SJCRH30 (cell line): ENCODE results near the gene PEPD. TPM values are rescaled to one million over a fixed set of nuclear protein-coding genes. Genes with fewer than 3 reads are reported as not detected.

ENCODE experiments used
- DNase-seq, 2 experiments: peaks; one replicate each; pipeline ENCODE4 v3.0.0-alpha.2; 2015 to 2020
- H3K27ac ChIP-seq: fragments of 250-450 bp; sonication (Bioruptor Pico); 2 replicates; pipeline ENCODE4 v1.5.1; 2020; ENCODE audit warnings: mild to moderate bottlenecking, moderate library complexity
- H3K27me3 ChIP-seq: fragments of 250-450 bp; sonication (Bioruptor Pico); 2 replicates; pipeline ENCODE4 v1.5.1; 2020; ENCODE audit warnings: mild to moderate bottlenecking, moderate library complexity
- H3K36me3 ChIP-seq: fragments of 250-450 bp; sonication (Bioruptor Pico); 2 replicates; pipeline ENCODE4 v1.5.1; 2020; ENCODE audit warnings: mild to moderate bottlenecking, moderate library complexity
- H3K4me1 ChIP-seq: fragments of 250-450 bp; sonication (Bioruptor Pico); 2 replicates; pipeline ENCODE4 v1.5.1; 2020; ENCODE audit warnings: mild to moderate bottlenecking, moderate library complexity
- H3K4me3 ChIP-seq: fragments of 250-450 bp; sonication (Bioruptor Pico); 2 replicates; pipeline ENCODE4 v1.5.1; 2020; ENCODE audit warnings: mild to moderate bottlenecking, moderate library complexity
- H3K9me3 ChIP-seq: fragments of 250-450 bp; sonication (Bioruptor Pico); replicated peaks from 2 replicates; pipeline ENCODE4 v1.5.1; 2020; ENCODE audit warnings: mild to moderate bottlenecking, moderate library complexity
- total RNA-seq: library from RNA; depleted of rRNA; stranded (reverse); fragments of >200 nt; shearing (Covaris generic); gene quantifications from 2 replicates; pipeline ENCODE4 v1.2.3, GENCODE V29; 2014

Gene PEPD
- total RNA-seq, 1 experiment from 2014 or later: 39.5 TPM

GRCh38 chr19:33528404-33528803 is 6.8 kb upstream of the PEPD start:
- H3K27me3 ChIP-seq: peaks cover 8% of the 10 kb centered on the region
- peaks cover 1% of the 10 kb centered on the region; the same call in 1 of the 2 replicates for H3K4me1 ChIP-seq
- no peak for DNase-seq
- no peaks in the 10 kb centered on the region for H3K9me3 ChIP-seq
- no peak overlapping the region for H3K27ac ChIP-seq
- no peaks in the 10 kb centered on the region for H3K36me3 ChIP-seq
- no peak overlapping the region for H3K4me3 ChIP-seq

GRCh38 chr19:33527125-33527524 is 5.5 kb upstream of the PEPD start:
- H3K9me3 ChIP-seq: no peaks in the 10 kb centered on the region
- no peaks in the 10 kb centered on the region for H3K36me3 ChIP-seq
- H3K27me3 ChIP-seq: peaks cover 8% of the 10 kb centered on the region
- H3K4me1 ChIP-seq: peaks cover 4% of the 10 kb centered on the region; the same call in 1 of the 2 replicates
- no peak for DNase-seq
- no peak overlapping the region for H3K27ac ChIP-seq
- H3K4me3 ChIP-seq: no peak overlapping the region

GRCh38 chr19:33524024-33524664 is 2.6 kb upstream of the PEPD start:
- no peak for DNase-seq
- H3K27ac ChIP-seq: no peak overlapping the region
- H3K27me3 ChIP-seq: peaks cover 4% of the 10 kb centered on the region; the same call in 1 of the 2 replicates
- peaks cover 7% of the 10 kb centered on the region; the same call in 1 of the 2 replicates for H3K4me1 ChIP-seq
- no peaks in the 10 kb centered on the region for H3K9me3 ChIP-seq
- H3K36me3 ChIP-seq: no peaks in the 10 kb centered on the region
- H3K4me3 ChIP-seq: no peak overlapping the region

GRCh38 chr19:33523167-33523566 is 1.6 kb upstream of the PEPD start:
- Histone ChIP-seq H3K27me3 (peaks cover 4% of the 10 kb centered on the region; the same call in 1 of the 2 replicates), H3K27ac (no peak overlapping the region), H3K36me3 (no peaks in the 10 kb centered on the region), H3K4me1 (peaks cover 7% of the 10 kb centered on the region; the same call in 1 of the 2 replicates), H3K9me3 (no peaks in the 10 kb centered on the region), H3K4me3 (no peak overlapping the region)
- DNase-seq: no peak

- Histone ChIP-seq H3K4me3 (peak overlapping the region; percentile 99), H3K4me1 (peaks cover 7% of the 10 kb centered on the region; the same call in 1 of the 2 replicates), H3K27me3 (peaks cover 4% of the 10 kb centered on the region; the same call in 1 of the 2 replicates), H3K9me3 (no peaks in the 10 kb centered on the region), H3K27ac (no peak overlapping the region; the same call in 1 of the 2 replicates), H3K36me3 (no peaks in the 10 kb centered on the region)
- no peak for DNase-seq
Observed at GRCh38 chr19:33522371-33522662, 726 bp upstream of the PEPD start.

GRCh38 chr19:33520844-33521479 is 629 bp downstream of the PEPD start:
- H3K27ac ChIP-seq: peak overlapping the region; percentile 42
- H3K9me3 ChIP-seq: no peaks in the 10 kb centered on the region
- H3K4me3 ChIP-seq: peak overlapping the region; percentile 99

GRCh38 chr19:33520048-33520643 is 1.4 kb downstream of the PEPD start:
- Histone ChIP-seq H3K4me1 (peaks cover 14% of the 10 kb centered on the region), H3K27ac (no peak overlapping the region), H3K9me3 (no peaks in the 10 kb centered on the region), H3K27me3 (no peaks in the 10 kb centered on the region), H3K4me3 (no peak overlapping the region), H3K36me3 (no peaks in the 10 kb centered on the region)
- no peak for DNase-seq

More at GRCh38 chr19:33520844-33521479, 629 bp downstream of the PEPD start:
- peaks cover 7% of the 10 kb centered on the region; the same call in 1 of the 2 replicates for H3K4me1 ChIP-seq
- no peaks in the 10 kb centered on the region for H3K36me3 ChIP-seq
- no peak for DNase-seq
- peaks cover 4% of the 10 kb centered on the region; the same call in 1 of the 2 replicates for H3K27me3 ChIP-seq

GRCh38 chr19:33519416-33519815 is 2.2 kb downstream of the PEPD start:
- peaks cover 18% of the 10 kb centered on the region for H3K4me1 ChIP-seq
- H3K4me3 ChIP-seq: no peak overlapping the region
- no peaks in the 10 kb centered on the region for H3K36me3 ChIP-seq
- no peak for DNase-seq
- no peak overlapping the region for H3K27ac ChIP-seq
- no peaks in the 10 kb centered on the region for H3K27me3 ChIP-seq
- H3K9me3 ChIP-seq: no peaks in the 10 kb centered on the region

- DNase-seq: no peak
Observed at GRCh38 chr19:33518541-33518940, 3.0 kb downstream of the PEPD start.

GRCh38 chr19:33517922-33518321 is 3.7 kb downstream of the PEPD start:
- no peak overlapping the region for H3K27ac ChIP-seq
- no peak for DNase-seq
- H3K27me3 ChIP-seq: no peaks in the 10 kb centered on the region
- no peaks in the 10 kb centered on the region for H3K36me3 ChIP-seq
- H3K9me3 ChIP-seq: no peaks in the 10 kb centered on the region
- H3K4me1 ChIP-seq: peaks cover 15% of the 10 kb centered on the region
- H3K4me3 ChIP-seq: no peak overlapping the region

More at GRCh38 chr19:33518541-33518940, 3.0 kb downstream of the PEPD start:
- Histone ChIP-seq H3K9me3 (no peaks in the 10 kb centered on the region), H3K27me3 (no peaks in the 10 kb centered on the region), H3K27ac (no peak overlapping the region), H3K4me1 (peaks cover 18% of the 10 kb centered on the region), H3K4me3 (no peak overlapping the region), H3K36me3 (no peaks in the 10 kb centered on the region)

GRCh38 chr19:33515921-33516320 is 5.7 kb downstream of the PEPD start:
- Histone ChIP-seq H3K27ac (no peak overlapping the region), H3K36me3 (no peaks in the 10 kb centered on the region), H3K4me3 (no peak overlapping the region), H3K4me1 (peaks cover 13% of the 10 kb centered on the region), H3K27me3 (no peaks in the 10 kb centered on the region), H3K9me3 (no peaks in the 10 kb centered on the region)
- no peak for DNase-seq

- H3K27me3 ChIP-seq: no peaks in the 10 kb centered on the region
- no peaks in the 10 kb centered on the region for H3K36me3 ChIP-seq
- peaks cover 19% of the 10 kb centered on the region for H3K4me1 ChIP-seq
- H3K9me3 ChIP-seq: no peaks in the 10 kb centered on the region
- H3K27ac ChIP-seq: no peak overlapping the region; the same call in 1 of the 2 replicates
- H3K4me3 ChIP-seq: no peak overlapping the region
- DNase-seq: peak; percentile 74 to 88
Observed at GRCh38 chr19:33514885-33515551, 6.6 kb downstream of the PEPD start.

GRCh38 chr19:33513424-33513823 is 8.2 kb downstream of the PEPD start:
- Histone ChIP-seq H3K27me3 (no peaks in the 10 kb centered on the region), H3K36me3 (no peaks in the 10 kb centered on the region), H3K4me3 (no peak overlapping the region), H3K27ac (no peak overlapping the region), H3K9me3 (no peaks in the 10 kb centered on the region), H3K4me1 (peaks cover 23% of the 10 kb centered on the region)
- no peak for DNase-seq

GRCh38 chr19:33512580-33513137 is 8.9 kb downstream of the PEPD start:
- H3K4me3 ChIP-seq: no peak overlapping the region
- no peaks in the 10 kb centered on the region for H3K27me3 ChIP-seq
- H3K36me3 ChIP-seq: no peaks in the 10 kb centered on the region
- H3K9me3 ChIP-seq: no peaks in the 10 kb centered on the region
- DNase-seq: no peak
- H3K4me1 ChIP-seq: peaks cover 23% of the 10 kb centered on the region
- no peak overlapping the region for H3K27ac ChIP-seq

- Histone ChIP-seq H3K4me3 (no peak overlapping the region), H3K4me1 (peaks cover 23% of the 10 kb centered on the region), H3K27me3 (no peaks in the 10 kb centered on the region), H3K9me3 (no peaks in the 10 kb centered on the region), H3K27ac (no peak overlapping the region), H3K36me3 (no peaks in the 10 kb centered on the region)
- no peak for DNase-seq
Observed at GRCh38 chr19:33512021-33512420, 9.6 kb downstream of the PEPD start.
